OCI-LY1 (cell line): ENCODE data around the gene MITD1.

Experiments used
- CTCF ChIP-seq: fragments of 200-600 bp; sonication (generic), shearing (Covaris generic); IDR thresholded peaks from 2 replicates; pipeline ENCODE4 v1.5.1; 2017; ENCODE audit warnings: mild to moderate bottlenecking, antibody characterized with exemption, low read length, moderate library complexity, mixed read lengths
- EZH2 ChIP-seq: fragments of 200-600 bp; sonication (generic), shearing (Covaris generic); IDR thresholded peaks from 2 replicates; pipeline ENCODE4 v1.8.0; 2017; ENCODE audit warnings: borderline replicate concordance, mixed run types, mild to moderate bottlenecking, antibody characterized with exemption, low read length, moderate library complexity, mixed read lengths

DNA sequence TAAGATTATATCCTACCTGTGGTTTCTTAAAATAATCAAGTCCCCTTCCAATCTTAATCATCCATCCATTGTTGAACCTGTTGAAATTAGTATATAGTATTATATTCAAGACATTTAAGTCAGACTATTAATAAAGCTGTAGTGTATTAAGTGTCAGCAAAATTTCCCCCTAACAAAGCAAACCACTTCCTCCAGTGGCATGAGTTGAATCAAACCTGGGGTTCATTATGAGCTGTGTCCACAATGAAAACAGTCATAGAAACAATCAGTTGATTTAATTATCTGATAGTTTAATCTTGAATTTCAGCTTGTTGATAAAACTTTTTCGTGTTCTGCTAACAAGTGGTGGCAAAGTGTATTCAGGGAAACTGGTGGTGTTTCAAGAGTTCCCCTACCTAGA is 11.3 kb downstream of the MITD1 start:
- TF ChIP-seq CTCF (no peak), EZH2 (no peak)
